Astrocyte (in vitro differentiated cells and primary cell): ENCODE measurements around the gene TRAF7. TPM values are rescaled to one million over a fixed set of nuclear protein-coding genes. Genes with fewer than 3 reads are reported as not detected.

Experiments
- DNase-seq: peaks from one replicate; pipeline ENCODE4 v3.0.0-alpha.2; 2010; ENCODE audit warnings: low read depth
- FAIRE-seq: peaks from 2 replicates; lab custom pipeline; 2011; peaks lifted over from hg19 to GRCh38; lab: Jason Lieb, UNC
- H2AFZ ChIP-seq: 2 replicates; pipeline ENCODE4 v1.6.0; 2012; ENCODE audit warnings: low read depth, low read length, inconsistent platforms
- H3K27ac ChIP-seq: 2 replicates; pipeline ENCODE4 v1.5.1; 2011; ENCODE audit warnings: low read depth, low read length, inconsistent platforms
- H3K27me3 ChIP-seq: 2 replicates; pipeline ENCODE4 v1.6.0; 2011; ENCODE audit warnings: low read length, inconsistent platforms; ENCODE audit not compliant: insufficient read depth
- H3K36me3 ChIP-seq: 2 replicates; pipeline ENCODE4 v1.5.1; 2011; ENCODE audit warnings: low read length, inconsistent platforms; ENCODE audit not compliant: insufficient read depth
- H3K4me1 ChIP-seq: 2 replicates; pipeline ENCODE4 v1.5.1; 2011; ENCODE audit warnings: low read length, inconsistent platforms; ENCODE audit not compliant: insufficient read depth
- H3K4me2 ChIP-seq: 2 replicates; pipeline ENCODE4 v1.6.0; 2012; ENCODE audit warnings: low read length, inconsistent platforms
- H3K4me3 ChIP-seq: 2 replicates; pipeline ENCODE4 v1.5.1; 2011; ENCODE audit warnings: low read depth, mild to moderate bottlenecking, low read length, inconsistent platforms; ENCODE audit not compliant: insufficient read depth
- H3K79me2 ChIP-seq: 2 replicates; pipeline ENCODE4 v1.6.0; 2012; ENCODE audit warnings: mild to moderate bottlenecking, low read length, inconsistent platforms; ENCODE audit not compliant: insufficient read depth
- H3K9ac ChIP-seq: 2 replicates; pipeline ENCODE4 v1.6.0; 2012; ENCODE audit warnings: mild to moderate bottlenecking, low read length, inconsistent platforms
- H3K9me3 ChIP-seq: 2 replicates; pipeline ENCODE4 v1.5.1; 2012; ENCODE audit warnings: low read depth, mild to moderate bottlenecking, low read length, inconsistent platforms; ENCODE audit not compliant: insufficient read depth
- H4K20me1 ChIP-seq: 2 replicates; pipeline ENCODE4 v1.6.0; 2012; ENCODE audit warnings: low read length, inconsistent platforms; ENCODE audit not compliant: insufficient read depth
- H3K27ac Mint-ChIP-seq: one replicate; pipeline ENCODE4 v1.8.0; 2021; ENCODE audit warnings: mild to moderate bottlenecking, mixed read lengths; ENCODE audit not compliant: unreplicated experiment
- H3K27me3 Mint-ChIP-seq: one replicate; pipeline ENCODE4 v1.8.0; 2021; ENCODE audit warnings: low read depth, mixed read lengths; ENCODE audit not compliant: unreplicated experiment
- H3K36me3 Mint-ChIP-seq: one replicate; pipeline ENCODE4 v1.8.0; 2021; ENCODE audit warnings: low read depth, mixed read lengths; ENCODE audit not compliant: unreplicated experiment
- H3K4me1 Mint-ChIP-seq: one replicate; pipeline ENCODE4 v1.8.0; 2021; ENCODE audit warnings: low read depth, mixed read lengths; ENCODE audit not compliant: unreplicated experiment
- H3K4me3 Mint-ChIP-seq: one replicate; pipeline ENCODE4 v1.8.0; 2021; ENCODE audit warnings: mild to moderate bottlenecking, moderate library complexity, mixed read lengths; ENCODE audit not compliant: unreplicated experiment
- H3K9me3 Mint-ChIP-seq: one replicate; pipeline ENCODE4 v1.8.0; 2021; ENCODE audit warnings: mild to moderate bottlenecking, mixed read lengths; ENCODE audit not compliant: unreplicated experiment
- CTCF ChIP-seq: IDR thresholded peaks from 2 replicates; pipeline ENCODE4 v1.5.1; 2011; ENCODE audit warnings: low read depth, mild to moderate bottlenecking, inconsistent platforms, low read length, moderate library complexity; ENCODE audit not compliant: insufficient read depth
- EZH2 ChIP-seq: IDR thresholded peaks from 2 replicates; pipeline ENCODE4 v1.6.1; 2012; ENCODE audit warnings: mild to moderate bottlenecking, low read length, inconsistent platforms; ENCODE audit not compliant: insufficient read depth
- total RNA-seq: library from RNA; stranded (reverse); gene quantifications from 2 replicates; pipeline ENCODE4 v1.2.1, GENCODE V29; 2021

The TRAF7 gene
- total RNA-seq, 1 donor from 2014 or later = 92.1 TPM

- no peaks in the 10 kb centered on the region for H3K9me3 Mint-ChIP-seq
- peak within 1 kb of the TSS; percentile 95 for H3K9ac ChIP-seq
- H4K20me1 ChIP-seq = peaks cover 39% of the 10 kb centered on the region
- no peaks in the 10 kb centered on the region for H3K27me3 Mint-ChIP-seq
- FAIRE-seq (no peak), DNase-seq (peak; percentile 99)
- H3K4me3 Mint-ChIP-seq = peak within 1 kb of the TSS; percentile 90
- peaks cover 46% of the 10 kb centered on the region for H3K79me2 ChIP-seq
- H3K4me2 ChIP-seq = peak within 1 kb of the TSS; percentile 100
- peaks cover 4% of the 10 kb centered on the region for H3K36me3 Mint-ChIP-seq
- H3K36me3 ChIP-seq = no peaks in the 10 kb centered on the region
- H3K4me3 ChIP-seq = peak within 1 kb of the TSS; percentile 88
- peaks cover 7% of the 10 kb centered on the region for H3K4me1 Mint-ChIP-seq
- H3K27ac Mint-ChIP-seq = peak within 1 kb of the TSS; percentile 77
- H3K4me1 ChIP-seq = peaks cover 9% of the 10 kb centered on the region
- TF ChIP-seq EZH2 = no peak
- no peak for TF ChIP-seq CTCF
- no peaks in the 10 kb centered on the region for H3K27me3 ChIP-seq
- H3K27ac ChIP-seq = peak within 1 kb of the TSS; percentile 70
- peak within 1 kb of the TSS; percentile 91 for H2AFZ ChIP-seq
- no peaks in the 10 kb centered on the region for H3K9me3 ChIP-seq
Measured at GRCh38 chr16:2223221-2223941, 67.8 kb downstream of the TRAF7 start, which contains the start of gene E4F1. TSS of gene E4F1 (plus strand) at chr16:2223591. CDS start at chr16:2223614, 23 bp downstream.

GRCh38 chr16:2223942-2224486, 68.4 kb downstream of the TRAF7 start:
- H3K27ac ChIP-seq = peak overlapping the region; percentile 70
- no peaks in the 10 kb centered on the region for H3K27me3 ChIP-seq
- H3K79me2 ChIP-seq = peaks cover 51% of the 10 kb centered on the region
- peak overlapping the region; percentile 91 for H2AFZ ChIP-seq
- no peaks in the 10 kb centered on the region for H3K9me3 Mint-ChIP-seq
- H3K27ac Mint-ChIP-seq = peak overlapping the region; percentile 77
- FAIRE-seq = no peak
- H3K36me3 Mint-ChIP-seq = peaks cover 4% of the 10 kb centered on the region
- H3K27me3 Mint-ChIP-seq = no peaks in the 10 kb centered on the region
- TF ChIP-seq CTCF (no peak), EZH2 (no peak)
- peaks cover 45% of the 10 kb centered on the region for H4K20me1 ChIP-seq
- H3K4me1 Mint-ChIP-seq = peaks cover 7% of the 10 kb centered on the region
- no peaks in the 10 kb centered on the region for H3K9me3 ChIP-seq
- peak overlapping the region; percentile 88 for H3K4me3 ChIP-seq
- H3K9ac ChIP-seq = peak overlapping the region; percentile 95
- H3K36me3 ChIP-seq = no peaks in the 10 kb centered on the region
- peak; percentile 27 for DNase-seq
- H3K4me1 ChIP-seq = peaks cover 9% of the 10 kb centered on the region
- peak overlapping the region; percentile 100 for H3K4me2 ChIP-seq
- peak overlapping the region; percentile 90 for H3K4me3 Mint-ChIP-seq
